Type B pancreatic cell (in vitro differentiated cells): Measurements from ENCODE around the gene PSD2. TPM values are rescaled to one million over a fixed set of nuclear protein-coding genes. Genes with fewer than 3 reads are reported as not detected.

Experiments
- DNase-seq: peaks from one replicate; pipeline ENCODE4 v3.0.0; 2021; ENCODE audit warnings: mixed read lengths; ENCODE audit not compliant: unreplicated experiment; ENCODE audit errors: extremely low spot score
- H3K27ac Mint-ChIP-seq: 2 replicates; pipeline ENCODE4 v1.8.0; 2021; ENCODE audit warnings: mild to moderate bottlenecking, mixed read lengths
- H3K27me3 Mint-ChIP-seq: 2 replicates; pipeline ENCODE4 v1.8.0; 2021; ENCODE audit warnings: mixed read lengths
- H3K36me3 Mint-ChIP-seq: 2 replicates; pipeline ENCODE4 v1.8.0; 2021; ENCODE audit warnings: mixed read lengths
- H3K4me1 Mint-ChIP-seq: one replicate; pipeline ENCODE4 v1.8.0; 2021; ENCODE audit warnings: mixed read lengths; ENCODE audit not compliant: unreplicated experiment
- H3K4me3 Mint-ChIP-seq: 2 replicates; pipeline ENCODE4 v1.8.0; 2021; ENCODE audit warnings: mild to moderate bottlenecking, mixed read lengths
- H3K9me3 Mint-ChIP-seq: 2 replicates; pipeline ENCODE4 v1.8.0; 2021; ENCODE audit warnings: mixed read lengths
- total RNA-seq: library from RNA; stranded (reverse); gene quantifications from 2 replicates; pipeline ENCODE4 v1.2.1, GENCODE V29; 2021; ENCODE audit warnings: low replicate concordance
- TF ChIP-seq, protein P1 (sequence below): fragments of 200-600 bp; sonication (generic); conservative IDR thresholded peaks from 2 replicates; pipeline ENCODE4 v1.5.0; 2021; ENCODE audit warnings: antibody characterized with exemption, mild to moderate bottlenecking

The PSD2 gene
- total RNA-seq, 1 donor from 2014 or later, result 0.27 TPM

DNA sequence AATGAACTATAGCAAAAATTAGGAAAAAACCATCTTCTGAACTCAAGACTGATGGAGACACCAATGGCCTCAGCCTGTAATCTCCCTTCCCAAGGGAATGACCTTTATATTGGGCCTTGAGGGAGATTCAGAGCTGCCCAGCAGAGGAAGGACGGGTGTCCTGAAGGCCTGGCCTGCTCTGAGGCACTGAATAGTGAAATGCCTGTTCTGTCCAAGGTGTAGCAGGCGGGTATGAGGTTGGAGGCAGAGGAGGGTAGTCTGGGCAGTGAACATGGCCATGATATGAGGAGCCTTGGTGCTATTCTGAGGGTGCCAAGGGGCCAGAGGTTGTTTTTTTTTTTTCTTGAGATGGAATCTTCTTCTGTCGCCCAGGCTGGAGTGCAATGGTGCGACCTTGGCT, 25.0 kb downstream of the PSD2 start:
- no peak for DNase-seq
- Mint-ChIP-seq H3K4me3 (no peak overlapping the region), H3K27ac (no peak overlapping the region), H3K9me3 (peaks cover 11% of the 10 kb centered on the region), H3K36me3 (no peaks in the 10 kb centered on the region), H3K27me3 (peaks cover 44% of the 10 kb centered on the region), H3K4me1 (no peaks in the 10 kb centered on the region)
- TF ChIP-seq, protein P1, sequence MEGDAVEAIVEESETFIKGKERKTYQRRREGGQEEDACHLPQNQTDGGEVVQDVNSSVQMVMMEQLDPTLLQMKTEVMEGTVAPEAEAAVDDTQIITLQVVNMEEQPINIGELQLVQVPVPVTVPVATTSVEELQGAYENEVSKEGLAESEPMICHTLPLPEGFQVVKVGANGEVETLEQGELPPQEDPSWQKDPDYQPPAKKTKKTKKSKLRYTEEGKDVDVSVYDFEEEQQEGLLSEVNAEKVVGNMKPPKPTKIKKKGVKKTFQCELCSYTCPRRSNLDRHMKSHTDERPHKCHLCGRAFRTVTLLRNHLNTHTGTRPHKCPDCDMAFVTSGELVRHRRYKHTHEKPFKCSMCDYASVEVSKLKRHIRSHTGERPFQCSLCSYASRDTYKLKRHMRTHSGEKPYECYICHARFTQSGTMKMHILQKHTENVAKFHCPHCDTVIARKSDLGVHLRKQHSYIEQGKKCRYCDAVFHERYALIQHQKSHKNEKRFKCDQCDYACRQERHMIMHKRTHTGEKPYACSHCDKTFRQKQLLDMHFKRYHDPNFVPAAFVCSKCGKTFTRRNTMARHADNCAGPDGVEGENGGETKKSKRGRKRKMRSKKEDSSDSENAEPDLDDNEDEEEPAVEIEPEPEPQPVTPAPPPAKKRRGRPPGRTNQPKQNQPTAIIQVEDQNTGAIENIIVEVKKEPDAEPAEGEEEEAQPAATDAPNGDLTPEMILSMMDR, result no peak

DNA sequence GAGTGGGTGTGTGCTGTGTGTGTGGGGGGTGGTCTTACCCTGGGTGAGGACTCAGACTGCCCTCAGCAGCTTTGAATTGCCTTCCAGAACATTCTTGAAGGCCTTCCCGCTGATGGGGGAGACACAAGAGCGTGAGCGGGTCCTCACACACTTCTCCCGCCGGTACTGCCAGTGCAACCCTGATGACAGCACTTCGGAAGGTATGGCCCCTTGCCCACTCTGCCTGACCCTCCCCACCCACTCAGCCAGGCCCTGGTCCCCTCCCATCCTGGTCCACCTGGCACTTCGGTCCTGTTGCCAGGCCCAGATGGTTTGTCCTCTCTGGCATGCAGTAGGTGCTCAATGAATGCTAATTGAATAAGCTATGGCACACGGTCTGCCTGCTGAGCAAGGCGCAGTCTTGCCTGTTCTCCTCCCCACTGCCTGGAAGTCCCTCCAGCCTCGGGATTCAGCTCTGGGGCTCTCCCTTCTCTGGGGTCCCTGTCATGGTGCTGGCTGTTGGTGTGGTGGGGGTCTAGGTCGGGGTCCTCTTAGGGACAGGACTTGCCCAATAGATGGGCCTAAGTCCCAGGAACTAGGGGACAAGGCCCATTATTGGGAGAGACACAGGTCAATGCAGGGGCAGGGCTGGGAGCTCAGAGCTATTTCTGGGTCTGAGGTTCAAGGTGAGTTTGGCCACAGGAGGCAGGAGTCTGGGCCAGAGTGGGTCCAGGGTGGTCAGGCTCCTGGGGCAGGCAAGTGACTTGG, 26.4 kb downstream of the PSD2 start:
- TF ChIP-seq, protein P1, result no peak
- H3K9me3 Mint-ChIP-seq, result peaks cover 11% of the 10 kb centered on the region
- no peaks in the 10 kb centered on the region for H3K36me3 Mint-ChIP-seq
- peaks cover 50% of the 10 kb centered on the region for H3K27me3 Mint-ChIP-seq
- no peak for DNase-seq
- no peak overlapping the region for H3K27ac Mint-ChIP-seq
- H3K4me1 Mint-ChIP-seq, result no peaks in the 10 kb centered on the region
- no peak overlapping the region for H3K4me3 Mint-ChIP-seq

- H3K4me3 Mint-ChIP-seq, result no peak overlapping the region
- DNase-seq, result no peak
- TF ChIP-seq, protein P1, result no peak
- H3K27me3 Mint-ChIP-seq, result peaks cover 53% of the 10 kb centered on the region
- no peaks in the 10 kb centered on the region for H3K4me1 Mint-ChIP-seq
- H3K36me3 Mint-ChIP-seq, result no peaks in the 10 kb centered on the region
- peaks cover 19% of the 10 kb centered on the region for H3K9me3 Mint-ChIP-seq
- no peak overlapping the region for H3K27ac Mint-ChIP-seq
Observed at GRCh38 chr5:139822553-139823425, 27.2 kb downstream of the PSD2 start.

DNA sequence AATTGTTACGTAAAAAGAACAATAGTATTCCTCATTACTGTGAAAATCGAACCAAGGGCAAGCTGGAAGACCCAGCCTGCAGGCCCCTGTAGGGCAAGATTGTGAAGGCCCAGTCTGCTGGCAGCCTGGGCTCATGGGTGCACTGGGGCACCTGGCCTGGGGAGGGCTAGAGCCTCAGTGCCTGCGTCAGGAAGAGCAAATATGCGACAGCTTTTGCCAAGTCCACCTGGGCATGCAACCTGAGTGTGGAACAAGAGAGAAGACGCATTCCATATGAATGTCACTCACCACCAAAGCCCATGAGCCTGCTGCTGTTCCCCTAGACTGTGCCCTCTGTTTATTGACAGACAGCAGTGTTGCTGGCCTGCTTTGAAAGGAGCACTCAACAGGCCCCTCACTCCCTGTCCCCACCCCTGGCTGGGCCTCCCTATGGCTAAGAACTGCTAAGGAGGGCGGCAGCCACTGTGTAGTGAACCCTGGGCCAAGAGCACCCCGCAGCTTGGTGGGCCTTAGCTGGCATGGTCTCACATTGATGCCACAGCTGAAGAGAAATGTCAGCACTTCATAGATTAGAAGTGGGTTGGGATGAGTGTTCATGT, 28.2 kb downstream of the PSD2 start:
- Mint-ChIP-seq H3K4me3 (no peak overlapping the region), H3K27me3 (peaks cover 52% of the 10 kb centered on the region)
- TF ChIP-seq, protein P1, result no peak

DNA sequence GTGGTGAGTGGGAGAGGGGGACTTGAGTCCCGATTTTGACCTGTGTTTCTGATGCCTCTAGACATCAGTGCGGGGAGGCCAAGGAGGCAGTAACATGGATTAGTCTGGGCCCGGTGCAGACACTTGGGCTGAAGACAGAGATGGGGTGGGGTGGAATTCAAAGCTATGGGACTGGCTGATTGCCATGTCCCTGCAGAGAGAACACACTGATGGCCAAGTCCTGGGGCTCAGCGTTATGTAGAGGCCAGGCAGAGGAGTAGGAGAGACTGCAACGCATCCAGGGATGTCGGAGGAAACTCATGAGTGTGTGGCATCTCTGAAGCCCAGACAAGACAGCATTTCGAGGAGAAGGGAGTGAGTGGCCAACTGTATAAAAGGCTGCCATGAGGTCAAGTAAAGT, 30.1 kb downstream of the PSD2 start:
- Mint-ChIP-seq H3K36me3 (no peaks in the 10 kb centered on the region), H3K9me3 (peaks cover 8% of the 10 kb centered on the region), H3K27ac (no peak overlapping the region), H3K4me1 (no peaks in the 10 kb centered on the region), H3K4me3 (no peak overlapping the region), H3K27me3 (peaks cover 44% of the 10 kb centered on the region)
- DNase-seq, result no peak
- TF ChIP-seq, protein P1, result no peak

More for the DNA sequence above, 28.2 kb downstream of the PSD2 start:
- Mint-ChIP-seq H3K27ac (no peak overlapping the region), H3K9me3 (peaks cover 15% of the 10 kb centered on the region), H3K36me3 (no peaks in the 10 kb centered on the region), H3K4me1 (no peaks in the 10 kb centered on the region)
- no peak for DNase-seq
